ENCODE results near the gene EPB41L4B.
"Not testable (repeated sequence)": the region's sequence is repeated elsewhere in the genome, so short reads cannot be mapped to it uniquely, and the experiment has no call there.

EPB41L4B gene

GRCh38 chr9:109225629-109226028 is 95.2 kb downstream of the EPB41L4B start:
- Histone ChIP-seq H3K4me3 (ENCODE audit: low read length, poor library complexity, severe bottlenecking) (no peak overlapping the region), H2AFZ (ENCODE audit: low read length) (no peak overlapping the region), H3K27me3 (ENCODE audit: insufficient read depth, low read length, poor library complexity, severe bottlenecking) (no peaks in the 10 kb centered on the region), H3K9ac (ENCODE audit: low read depth, low read length, poor library complexity, severe bottlenecking) (no peak overlapping the region), H3K9me2 (replicated peaks; ENCODE audit: low read depth, low read length) (no peaks in the 10 kb centered on the region), H3F3A (ENCODE audit: low read depth) (no peaks in the 10 kb centered on the region), H3K79me2 (ENCODE audit: insufficient read depth, low read length) (no peaks in the 10 kb centered on the region), H3K4me1 (ENCODE audit: insufficient read depth, low read length, poor library complexity, severe bottlenecking) (no peaks in the 10 kb centered on the region), H3K36me3 (ENCODE audit: insufficient read depth, low read length) (no peaks in the 10 kb centered on the region), H4K20me1 (ENCODE audit: insufficient read depth, low read length, poor library complexity, severe bottlenecking) (no peaks in the 10 kb centered on the region), H3K4me2 (ENCODE audit: low read depth, low read length, poor library complexity, severe bottlenecking) (no peak overlapping the region), H3K9me3 (ENCODE audit: insufficient read depth, low read depth, low read length) (no peaks in the 10 kb centered on the region)
- no peak for TF ChIP-seq EZH2phosphoT487 (IDR thresholded peaks at IDR 0.05; ENCODE audit: borderline replicate concordance)
- no peak for TF ChIP-seq CTCF (conservative IDR thresholded peaks at IDR 0.05; ENCODE audit: low read length)

DNA sequence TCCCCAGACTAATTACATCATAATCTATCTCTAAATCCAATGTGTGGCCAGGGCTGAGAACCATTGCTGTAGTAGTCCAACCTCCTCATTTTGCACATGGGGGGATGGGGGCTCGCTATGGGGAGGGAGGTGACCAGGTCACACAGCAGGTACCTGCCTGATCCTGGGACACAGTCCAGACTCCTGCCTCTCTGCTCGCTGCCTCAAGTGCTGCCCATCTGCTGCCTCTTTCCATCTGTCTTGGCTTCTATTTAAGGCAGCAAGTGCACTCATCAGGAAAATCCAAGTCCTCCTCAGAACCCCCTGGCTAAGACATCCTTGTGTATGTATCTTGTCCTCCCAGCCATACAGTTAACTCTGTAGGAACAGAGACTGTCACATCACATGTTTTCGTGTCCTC is 96.1 kb downstream of the EPB41L4B start:
- H2AFZ ChIP-seq (ENCODE audit: low read length): no peak overlapping the region
- no peaks in the 10 kb centered on the region for H3K4me1 ChIP-seq (ENCODE audit: insufficient read depth, low read length, poor library complexity, severe bottlenecking)
- H3K36me3 ChIP-seq (ENCODE audit: insufficient read depth, low read length): no peaks in the 10 kb centered on the region
- H4K20me1 ChIP-seq (ENCODE audit: insufficient read depth, low read length, poor library complexity, severe bottlenecking): no peaks in the 10 kb centered on the region
- no peak overlapping the region for H3K4me2 ChIP-seq (ENCODE audit: low read depth, low read length, poor library complexity, severe bottlenecking)
- no peaks in the 10 kb centered on the region for H3F3A ChIP-seq (ENCODE audit: low read depth)
- no peak overlapping the region for H3K4me3 ChIP-seq (ENCODE audit: low read length, poor library complexity, severe bottlenecking)
- H3K27me3 ChIP-seq (ENCODE audit: insufficient read depth, low read length, poor library complexity, severe bottlenecking): no peaks in the 10 kb centered on the region
- no peaks in the 10 kb centered on the region for H3K9me2 ChIP-seq (replicated peaks; ENCODE audit: low read depth, low read length)
- H3K9me3 ChIP-seq (ENCODE audit: insufficient read depth, low read depth, low read length): no peaks in the 10 kb centered on the region
- no peak for TF ChIP-seq CTCF (conservative IDR thresholded peaks at IDR 0.05; ENCODE audit: low read length)
- no peak for TF ChIP-seq EZH2phosphoT487 (IDR thresholded peaks at IDR 0.05; ENCODE audit: borderline replicate concordance)
- no peak overlapping the region for H3K9ac ChIP-seq (ENCODE audit: low read depth, low read length, poor library complexity, severe bottlenecking)
- no peaks in the 10 kb centered on the region for H3K79me2 ChIP-seq (ENCODE audit: insufficient read depth, low read length)

GRCh38 chr9:109218242-109218641 is 102.6 kb downstream of the EPB41L4B start:
- H3K4me3 ChIP-seq (ENCODE audit: low read length, poor library complexity, severe bottlenecking); H3K9me3 ChIP-seq (ENCODE audit: insufficient read depth, low read depth, low read length); H4K20me1 ChIP-seq (ENCODE audit: insufficient read depth, low read length, poor library complexity, severe bottlenecking); H3K9ac ChIP-seq (ENCODE audit: low read depth, low read length, poor library complexity, severe bottlenecking); H3K4me1 ChIP-seq (ENCODE audit: insufficient read depth, low read length, poor library complexity, severe bottlenecking); H2AFZ ChIP-seq (ENCODE audit: low read length); H3K9me2 ChIP-seq (replicated peaks; ENCODE audit: low read depth, low read length); H3K79me2 ChIP-seq (ENCODE audit: insufficient read depth, low read length); H3F3A ChIP-seq (ENCODE audit: low read depth); H3K27me3 ChIP-seq (ENCODE audit: insufficient read depth, low read length, poor library complexity, severe bottlenecking); H3K36me3 ChIP-seq (ENCODE audit: insufficient read depth, low read length); H3K4me2 ChIP-seq (ENCODE audit: low read depth, low read length, poor library complexity, severe bottlenecking): not testable (repeated sequence)

GRCh38 chr9:109214414-109214813 is 106.4 kb downstream of the EPB41L4B start:
- H3K9me2 ChIP-seq (replicated peaks; ENCODE audit: low read depth, low read length): no peaks in the 10 kb centered on the region
- no peaks in the 10 kb centered on the region for H4K20me1 ChIP-seq (ENCODE audit: insufficient read depth, low read length, poor library complexity, severe bottlenecking)
- H3K4me3 ChIP-seq (ENCODE audit: low read length, poor library complexity, severe bottlenecking): no peak overlapping the region
- TF ChIP-seq EZH2phosphoT487 (IDR thresholded peaks at IDR 0.05; ENCODE audit: borderline replicate concordance) (no peak), CTCF (conservative IDR thresholded peaks at IDR 0.05; ENCODE audit: low read length) (no peak)
- H3K9me3 ChIP-seq (ENCODE audit: insufficient read depth, low read depth, low read length): no peaks in the 10 kb centered on the region
- H3K79me2 ChIP-seq (ENCODE audit: insufficient read depth, low read length): no peaks in the 10 kb centered on the region
- no peak overlapping the region for H3K9ac ChIP-seq (ENCODE audit: low read depth, low read length, poor library complexity, severe bottlenecking)
- H3K27me3 ChIP-seq (ENCODE audit: insufficient read depth, low read length, poor library complexity, severe bottlenecking): no peaks in the 10 kb centered on the region
- H2AFZ ChIP-seq (ENCODE audit: low read length): no peak overlapping the region
- no peaks in the 10 kb centered on the region for H3K36me3 ChIP-seq (ENCODE audit: insufficient read depth, low read length)
- H3K4me1 ChIP-seq (ENCODE audit: insufficient read depth, low read length, poor library complexity, severe bottlenecking): no peaks in the 10 kb centered on the region
- H3F3A ChIP-seq (ENCODE audit: low read depth): no peaks in the 10 kb centered on the region
- no peak overlapping the region for H3K4me2 ChIP-seq (ENCODE audit: low read depth, low read length, poor library complexity, severe bottlenecking)
